Spleen (tissue), 7 donors: ENCODE measurements around the gene S100A3.

Source experiments
- POLR2AphosphoS5 ChIP-seq, 3 donors: sonication (generic); formaldehyde crosslinking; IDR thresholded peaks; one replicate each; pipeline ENCODE4 v1.5.1; 2017; ENCODE audit warnings: antibody characterized with exemption in 3 of 3
- TF ChIP-seq, protein P1 (sequence below), 11 experiments: fragments of 200-600 bp in 7 of 11; fragments of 450-650 bp in 4 of 11; sonication (generic) in 4 of 11; IDR thresholded peaks in 8 of 11; conservative IDR thresholded peaks in 3 of 11; 1 replicate in 7 of 11; 2 replicates in 4 of 11; pipeline versions ENCODE4 v1.4.0 to v1.8.0; 2016 to 2021; ENCODE audit warnings: antibody characterized with exemption in 11 of 11, inconsistent platforms in 4 of 11, mild to moderate bottlenecking in 1 of 11
- donor health status: DM: no; HTN: no; CAD: no; lungs with moderate emphysema.
- donor health status: DM: no; HTN: no; CAD: no.
- donor health status: DM: no; HTN: no; CAD: no.

DNA sequence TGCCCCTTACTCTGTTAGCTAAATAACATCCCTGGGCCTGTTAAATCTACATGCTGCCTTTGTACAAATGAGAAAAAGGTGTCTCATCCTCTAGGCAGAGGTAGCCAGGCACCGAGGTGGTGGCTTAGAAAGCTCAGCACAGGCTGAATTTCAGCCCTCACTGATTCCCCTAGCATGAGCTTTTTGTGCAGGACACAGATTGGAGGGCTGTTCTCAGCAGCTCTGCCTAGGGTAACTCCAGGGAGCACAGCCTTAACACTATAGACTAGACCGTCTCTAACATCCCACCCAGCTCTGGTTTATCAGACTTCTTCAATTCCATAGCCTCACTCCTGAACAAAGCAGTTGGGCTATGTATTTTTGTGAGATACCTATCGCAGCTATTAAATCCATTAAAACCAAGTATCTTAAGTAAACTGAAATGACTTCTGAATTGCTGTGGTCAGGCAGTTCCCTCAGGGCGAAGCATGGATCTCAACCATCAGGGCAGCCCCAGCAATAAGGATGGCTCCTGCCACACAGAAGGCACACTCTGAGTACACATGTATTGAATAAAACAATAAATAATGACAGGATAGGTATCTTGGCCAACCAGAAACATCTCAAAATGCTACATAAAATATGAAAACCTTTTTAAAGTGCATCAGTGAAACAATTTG, 28.1 kb downstream of the S100A3 start:
- TF ChIP-seq POLR2AphosphoS5 (IDR thresholded peaks at IDR 0.05), result no peak
- TF ChIP-seq, protein P1, sequence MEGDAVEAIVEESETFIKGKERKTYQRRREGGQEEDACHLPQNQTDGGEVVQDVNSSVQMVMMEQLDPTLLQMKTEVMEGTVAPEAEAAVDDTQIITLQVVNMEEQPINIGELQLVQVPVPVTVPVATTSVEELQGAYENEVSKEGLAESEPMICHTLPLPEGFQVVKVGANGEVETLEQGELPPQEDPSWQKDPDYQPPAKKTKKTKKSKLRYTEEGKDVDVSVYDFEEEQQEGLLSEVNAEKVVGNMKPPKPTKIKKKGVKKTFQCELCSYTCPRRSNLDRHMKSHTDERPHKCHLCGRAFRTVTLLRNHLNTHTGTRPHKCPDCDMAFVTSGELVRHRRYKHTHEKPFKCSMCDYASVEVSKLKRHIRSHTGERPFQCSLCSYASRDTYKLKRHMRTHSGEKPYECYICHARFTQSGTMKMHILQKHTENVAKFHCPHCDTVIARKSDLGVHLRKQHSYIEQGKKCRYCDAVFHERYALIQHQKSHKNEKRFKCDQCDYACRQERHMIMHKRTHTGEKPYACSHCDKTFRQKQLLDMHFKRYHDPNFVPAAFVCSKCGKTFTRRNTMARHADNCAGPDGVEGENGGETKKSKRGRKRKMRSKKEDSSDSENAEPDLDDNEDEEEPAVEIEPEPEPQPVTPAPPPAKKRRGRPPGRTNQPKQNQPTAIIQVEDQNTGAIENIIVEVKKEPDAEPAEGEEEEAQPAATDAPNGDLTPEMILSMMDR (IDR thresholded peaks at IDR 0.05 in 8 of 11, conservative IDR thresholded peaks at IDR 0.05 in 3 of 11), result no peak
